SK-N-SH treated with all-trans-retinoic acid at 6 μM for 48 hours (cell line): Measurements from ENCODE around the gene FN1.

Source experiments
- ATAC-seq: fragments of 200-7000 bp; cut with Tn5 transposase; 3 replicates; pipeline ENCODE4 v1.9.1; 2020; ENCODE audit warnings: mild to moderate bottlenecking, moderate library complexity
- ARNTL ChIP-seq: fragments of 450-650 bp; formaldehyde crosslinking; IDR thresholded peaks from 2 replicates; pipeline ENCODE4 v1.5.0; 2020; ENCODE audit warnings: low read depth, mild to moderate bottlenecking, moderate library complexity, borderline replicate concordance
- CREB5 ChIP-seq: fragments of 250-450 bp; sonication (Bioruptor Pico); IDR thresholded peaks from 2 replicates; pipeline ENCODE4 v1.5.1; 2020; ENCODE audit warnings: low read depth, mild to moderate bottlenecking, moderate library complexity
- CSRNP3 ChIP-seq: fragments of 250-450 bp; sonication (Bioruptor Pico); IDR thresholded peaks from 2 replicates; pipeline ENCODE4 v1.5.1; 2021; ENCODE audit warnings: mild to moderate bottlenecking, moderate library complexity
- ESRRG ChIP-seq: fragments of 250-450 bp; sonication (Bioruptor Pico); IDR thresholded peaks from 2 replicates; pipeline ENCODE4 v1.6.1; 2021; ENCODE audit warnings: mild to moderate bottlenecking
- GLIS3 ChIP-seq: fragments of 250-450 bp; sonication (Bioruptor Pico); IDR thresholded peaks from 2 replicates; pipeline ENCODE4 v1.5.0; 2020; ENCODE audit warnings: mild to moderate bottlenecking, moderate library complexity
- ISL1 ChIP-seq: fragments of 250-450 bp; sonication (Bioruptor Pico); IDR thresholded peaks from 2 replicates; pipeline ENCODE4 v2.1.2; 2022; ENCODE audit warnings: mild to moderate bottlenecking, moderate library complexity
- OSR1 ChIP-seq: fragments of 250-450 bp; sonication (Bioruptor Pico); IDR thresholded peaks from 2 replicates; pipeline ENCODE4 v1.8.0; 2022; ENCODE audit warnings: moderate library complexity, mild to moderate bottlenecking, inconsistent platforms
- PATZ1 ChIP-seq: fragments of 250-450 bp; sonication (Bioruptor Pico); IDR thresholded peaks from 2 replicates; pipeline ENCODE4 v1.8.0; 2020; ENCODE audit warnings: mild to moderate bottlenecking, moderate library complexity, borderline replicate concordance
- POU6F1 ChIP-seq: fragments of 250-450 bp; sonication (Bioruptor Pico); IDR thresholded peaks from 2 replicates; pipeline ENCODE4 v1.8.0; 2021; ENCODE audit warnings: low read depth, mild to moderate bottlenecking, moderate library complexity, borderline replicate concordance
- RARB ChIP-seq: fragments of 250-450 bp; sonication (Bioruptor Pico); IDR thresholded peaks from 2 replicates; pipeline ENCODE4 v1.8.0; 2021; ENCODE audit warnings: mild to moderate bottlenecking, moderate library complexity
- SNAI2 ChIP-seq: fragments of 250-450 bp; sonication (Bioruptor Pico); IDR thresholded peaks from 2 replicates; pipeline ENCODE4 v1.5.0; 2020; ENCODE audit warnings: mild to moderate bottlenecking, moderate library complexity
- TCF4 ChIP-seq: fragments of 250-450 bp; sonication (Bioruptor Pico); IDR thresholded peaks from 2 replicates; pipeline ENCODE4 v1.8.0; 2021; ENCODE audit warnings: mild to moderate bottlenecking, moderate library complexity, borderline replicate concordance
- TOX ChIP-seq: fragments of 250-450 bp; sonication (Bioruptor Pico); IDR thresholded peaks from 2 replicates; pipeline ENCODE4 v1.8.0; 2021; ENCODE audit warnings: mild to moderate bottlenecking, moderate library complexity, borderline replicate concordance
- TSHZ2 ChIP-seq: fragments of 250-450 bp; sonication (Bioruptor Pico); IDR thresholded peaks from 2 replicates; pipeline ENCODE4 v1.5.0; 2020; ENCODE audit warnings: mild to moderate bottlenecking, moderate library complexity
- ZC3H10 ChIP-seq: fragments of 250-450 bp; sonication (Bioruptor Pico); IDR thresholded peaks from 2 replicates; pipeline ENCODE4 v1.5.1; 2021; ENCODE audit warnings: mild to moderate bottlenecking, moderate library complexity
- ZFP3 ChIP-seq: fragments of 250-450 bp; sonication (Bioruptor Pico); IDR thresholded peaks from 2 replicates; pipeline ENCODE4 v1.5.0; 2020; ENCODE audit warnings: mild to moderate bottlenecking, moderate library complexity
- ZFP30 ChIP-seq: fragments of 450-650 bp; formaldehyde crosslinking; IDR thresholded peaks from 2 replicates; pipeline ENCODE4 v1.5.0; 2022; ENCODE audit warnings: mild to moderate bottlenecking, moderate library complexity
- ZNF565 ChIP-seq: fragments of 450-650 bp; formaldehyde crosslinking; conservative IDR thresholded peaks from 2 replicates; pipeline ENCODE4 v1.5.0; 2020; ENCODE audit warnings: low read depth, mild to moderate bottlenecking, moderate library complexity
- ZNF70 ChIP-seq: fragments of 450-650 bp; formaldehyde crosslinking; IDR thresholded peaks from 2 replicates; pipeline ENCODE4 v1.5.0; 2020; ENCODE audit warnings: mild to moderate bottlenecking, moderate library complexity

FN1 gene

GRCh38 chr2:215419113-215419512 is 16.8 kb downstream of the FN1 start:
- ATAC-seq = peak; percentile 9; the same call in 1 of the 3 replicates
- no peak for TF ChIP-seq POU6F1
- no peak for TF ChIP-seq ZC3H10 (CRISPR knock-in tag)
- TF ChIP-seq TOX (CRISPR knock-in tag) = no peak

GRCh38 chr2:215418064-215418963 is 17.6 kb downstream of the FN1 start:
- TF ChIP-seq ZC3H10 (CRISPR knock-in tag) (no peak), SNAI2 (CRISPR knock-in tag) (no peak), ZNF70 (CRISPR knock-in tag) (no peak), ZNF565 (CRISPR knock-in tag) (no peak), ISL1 (no peak), ESRRG (CRISPR knock-in tag) (no peak), GLIS3 (no peak), OSR1 (CRISPR knock-in tag) (no peak), CSRNP3 (CRISPR knock-in tag) (no peak), ZFP30 (no peak), ARNTL (CRISPR knock-in tag) (no peak), ZFP3 (CRISPR knock-in tag) (no peak), RARB (CRISPR knock-in tag) (no peak)
- ATAC-seq = no peak

GRCh38 chr2:215417400-215417951 is 18.4 kb downstream of the FN1 start:
- no peak for TF ChIP-seq RARB (CRISPR knock-in tag)
- TF ChIP-seq ZFP3 (CRISPR knock-in tag) = no peak
- no peak for TF ChIP-seq TCF4 (CRISPR knock-in tag)
- TF ChIP-seq ESRRG (CRISPR knock-in tag) = no peak
- TF ChIP-seq ZNF70 (CRISPR knock-in tag) = no peak
- no peak for TF ChIP-seq PATZ1 (CRISPR knock-in tag)
- no peak for TF ChIP-seq ISL1
- TF ChIP-seq CSRNP3 (CRISPR knock-in tag) = no peak
- no peak for TF ChIP-seq TSHZ2 (CRISPR knock-in tag)
- no peak for TF ChIP-seq GLIS3
- no peak for TF ChIP-seq CREB5 (CRISPR knock-in tag)
- no peak for ATAC-seq
